Measurements from ENCODE around the gene SEMA3C. TPM values are rescaled to one million over a fixed set of nuclear protein-coding genes. Genes with fewer than 3 reads are reported as not detected.

SEMA3C gene
- total RNA-seq, 6 experiments from 2014 or later, result 52.4 to 74.6 (median 61.4) TPM

DNA sequence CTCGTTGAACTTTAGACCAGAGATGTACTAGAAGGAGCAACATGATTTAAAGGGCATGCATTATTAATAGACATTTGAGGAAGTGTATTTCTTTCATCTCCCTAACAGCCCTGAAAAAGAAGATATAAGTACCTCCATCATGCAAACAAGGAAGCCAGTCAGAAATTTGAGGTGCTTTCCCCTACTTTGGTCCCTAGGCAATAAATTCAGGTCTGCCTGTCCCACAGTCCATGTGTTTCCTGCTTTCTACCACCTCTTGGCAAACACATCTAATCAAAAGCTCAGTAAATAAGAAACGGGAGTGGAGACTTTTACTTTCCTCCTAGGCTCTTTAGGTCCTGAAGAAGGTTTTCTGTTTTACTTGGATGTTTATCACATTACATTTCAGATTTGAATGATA is 5.2 kb upstream of the SEMA3C start:
- H3K27me3 Mint-ChIP-seq (ENCODE audit: insufficient read depth), result peaks cover 2% of the 10 kb centered on the region; the same call in 1 of the 2 replicates
- peaks cover 6% of the 10 kb centered on the region; the same call in 1 of the 2 replicates for H3K9me3 Mint-ChIP-seq
- TF ChIP-seq, protein P1, sequence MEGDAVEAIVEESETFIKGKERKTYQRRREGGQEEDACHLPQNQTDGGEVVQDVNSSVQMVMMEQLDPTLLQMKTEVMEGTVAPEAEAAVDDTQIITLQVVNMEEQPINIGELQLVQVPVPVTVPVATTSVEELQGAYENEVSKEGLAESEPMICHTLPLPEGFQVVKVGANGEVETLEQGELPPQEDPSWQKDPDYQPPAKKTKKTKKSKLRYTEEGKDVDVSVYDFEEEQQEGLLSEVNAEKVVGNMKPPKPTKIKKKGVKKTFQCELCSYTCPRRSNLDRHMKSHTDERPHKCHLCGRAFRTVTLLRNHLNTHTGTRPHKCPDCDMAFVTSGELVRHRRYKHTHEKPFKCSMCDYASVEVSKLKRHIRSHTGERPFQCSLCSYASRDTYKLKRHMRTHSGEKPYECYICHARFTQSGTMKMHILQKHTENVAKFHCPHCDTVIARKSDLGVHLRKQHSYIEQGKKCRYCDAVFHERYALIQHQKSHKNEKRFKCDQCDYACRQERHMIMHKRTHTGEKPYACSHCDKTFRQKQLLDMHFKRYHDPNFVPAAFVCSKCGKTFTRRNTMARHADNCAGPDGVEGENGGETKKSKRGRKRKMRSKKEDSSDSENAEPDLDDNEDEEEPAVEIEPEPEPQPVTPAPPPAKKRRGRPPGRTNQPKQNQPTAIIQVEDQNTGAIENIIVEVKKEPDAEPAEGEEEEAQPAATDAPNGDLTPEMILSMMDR (IDR thresholded peaks at IDR 0.05), result no peak
- no peak for DNase-seq
- H3K4me1 Mint-ChIP-seq (ENCODE audit: low read depth), result peaks cover 34% of the 10 kb centered on the region
- peaks cover 5% of the 10 kb centered on the region for H3K36me3 Mint-ChIP-seq (ENCODE audit: low read depth)
- H3K27ac Mint-ChIP-seq, result no peak overlapping the region
- no peak overlapping the region for H3K4me3 Mint-ChIP-seq

DNA sequence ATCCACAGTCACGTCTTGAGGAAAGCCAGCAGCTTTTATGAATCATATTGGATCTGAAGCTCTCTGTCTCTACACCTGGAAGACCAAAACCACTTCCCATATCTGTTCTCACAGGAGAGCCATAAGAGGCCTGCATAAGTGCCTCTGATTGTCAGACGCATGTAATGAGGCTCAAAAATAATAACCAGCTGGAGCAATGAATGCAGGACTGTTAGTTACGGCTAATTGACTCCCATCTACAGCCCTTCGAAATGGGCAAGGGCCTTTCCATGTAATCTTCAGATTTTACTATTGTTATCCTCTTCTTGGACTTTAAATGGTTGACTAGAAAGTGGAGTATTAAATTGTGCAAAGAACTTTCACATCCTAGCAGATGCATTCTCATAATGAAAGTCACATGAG is 4.4 kb upstream of the SEMA3C start:
- H3K4me1 Mint-ChIP-seq (ENCODE audit: low read depth), result peaks cover 36% of the 10 kb centered on the region
- DNase-seq, result no peak
- peaks cover 2% of the 10 kb centered on the region; the same call in 1 of the 2 replicates for H3K27me3 Mint-ChIP-seq (ENCODE audit: insufficient read depth)
- no peak overlapping the region for H3K4me3 Mint-ChIP-seq
- H3K27ac Mint-ChIP-seq, result no peak overlapping the region
- TF ChIP-seq, protein P1 (IDR thresholded peaks at IDR 0.05), result no peak
- peaks cover 6% of the 10 kb centered on the region; the same call in 1 of the 2 replicates for H3K9me3 Mint-ChIP-seq
- H3K36me3 Mint-ChIP-seq (ENCODE audit: low read depth), result peaks cover 5% of the 10 kb centered on the region

DNA sequence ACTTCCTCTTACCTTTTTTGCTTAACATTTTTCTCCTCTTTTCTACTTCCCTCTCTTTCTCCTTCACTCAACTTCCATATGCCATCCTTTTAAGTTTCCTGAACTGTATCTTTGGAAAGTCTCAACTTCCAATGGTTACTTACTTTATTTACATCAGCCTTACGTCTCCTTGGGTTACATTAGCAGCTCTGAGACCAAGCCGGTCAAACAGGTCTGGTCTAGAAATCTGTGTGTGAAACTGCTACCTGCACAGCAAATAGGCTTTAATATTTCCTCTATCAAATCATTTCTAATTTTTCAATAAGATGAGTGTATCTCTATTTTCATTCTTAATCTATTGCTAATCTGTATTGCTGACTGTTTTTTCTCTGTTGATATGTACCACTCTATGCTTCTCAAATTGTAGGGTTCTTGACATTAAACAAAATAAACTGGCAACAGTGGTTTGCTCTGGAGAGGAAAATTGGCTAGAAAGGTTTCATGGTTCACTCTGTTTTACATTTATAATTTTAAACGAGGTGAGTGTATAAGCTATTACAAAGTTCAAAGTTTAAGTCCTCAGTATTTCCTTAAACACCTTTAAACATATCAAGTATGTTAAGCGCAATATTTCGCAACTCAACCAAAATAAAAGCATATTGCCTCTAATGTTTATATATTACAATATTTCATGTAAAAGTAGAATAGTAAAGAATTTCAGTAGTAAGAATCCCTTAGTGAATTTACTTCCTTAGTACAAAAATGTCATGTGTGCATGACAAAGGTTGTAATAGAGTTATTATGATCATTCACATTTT is 3.6 kb upstream of the SEMA3C start:
- H3K4me1 Mint-ChIP-seq (ENCODE audit: low read depth), result peaks cover 37% of the 10 kb centered on the region
- no peak for DNase-seq
- H3K27me3 Mint-ChIP-seq (ENCODE audit: insufficient read depth), result peaks cover 2% of the 10 kb centered on the region; the same call in 1 of the 2 replicates
- H3K27ac Mint-ChIP-seq, result no peak overlapping the region
- TF ChIP-seq, protein P1 (IDR thresholded peaks at IDR 0.05), result no peak
- H3K4me3 Mint-ChIP-seq, result no peak overlapping the region
- H3K36me3 Mint-ChIP-seq (ENCODE audit: low read depth), result peaks cover 5% of the 10 kb centered on the region
- H3K9me3 Mint-ChIP-seq, result peaks cover 6% of the 10 kb centered on the region; the same call in 1 of the 2 replicates

DNA sequence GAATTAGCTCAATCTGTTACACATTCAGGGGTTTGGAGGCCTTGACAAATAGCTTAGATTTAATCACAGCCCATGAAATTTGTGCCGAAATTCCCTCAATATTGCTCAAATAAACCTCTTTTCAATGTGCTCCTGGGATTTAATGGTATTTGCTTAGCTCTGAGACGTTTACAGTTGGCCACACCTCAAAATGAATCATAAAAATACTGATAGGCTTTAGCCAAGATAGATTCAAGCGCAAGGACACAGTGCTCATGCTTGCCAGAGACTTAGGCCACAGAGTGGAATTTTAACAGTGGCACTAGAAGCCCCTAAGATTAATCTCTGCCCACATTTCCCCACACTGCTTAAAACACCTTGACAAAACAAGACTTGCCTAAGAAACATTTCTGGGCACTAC is 2.3 kb upstream of the SEMA3C start:
- Mint-ChIP-seq H3K27me3 (ENCODE audit: insufficient read depth) (peaks cover 2% of the 10 kb centered on the region; the same call in 1 of the 2 replicates), H3K4me1 (ENCODE audit: low read depth) (peaks cover 50% of the 10 kb centered on the region), H3K9me3 (no peaks in the 10 kb centered on the region), H3K36me3 (ENCODE audit: low read depth) (peaks cover 9% of the 10 kb centered on the region), H3K27ac (no peak overlapping the region), H3K4me3 (no peak overlapping the region)
- DNase-seq, result no peak
- TF ChIP-seq, protein P1 (IDR thresholded peaks at IDR 0.05), result no peak

DNA sequence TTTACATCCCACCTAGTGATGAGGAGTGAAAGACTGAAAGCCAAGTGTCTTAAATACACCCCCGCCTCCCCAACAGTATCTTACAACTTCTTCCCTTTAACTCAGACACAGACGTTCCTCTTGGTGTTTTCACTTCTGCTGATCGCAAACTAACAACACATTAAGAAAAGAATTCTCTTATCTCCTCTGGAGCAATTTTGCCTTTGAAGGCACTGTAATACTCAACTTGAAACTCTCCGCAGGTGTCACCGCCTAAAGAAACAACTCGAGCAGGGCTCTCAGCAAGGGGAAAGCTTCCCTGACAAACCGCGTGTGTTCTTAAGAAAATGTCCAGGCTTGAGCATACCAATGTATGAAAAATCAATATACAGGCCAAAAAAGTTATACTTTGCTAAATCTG is 452 bp downstream of the SEMA3C start:
- Mint-ChIP-seq H3K36me3 (ENCODE audit: low read depth) (peaks cover 35% of the 10 kb centered on the region), H3K4me1 (ENCODE audit: low read depth) (peaks cover 70% of the 10 kb centered on the region), H3K4me3 (peak overlapping the region; percentile 96), H3K27me3 (ENCODE audit: insufficient read depth) (no peaks in the 10 kb centered on the region), H3K27ac (peak overlapping the region; percentile 36), H3K9me3 (no peaks in the 10 kb centered on the region)
- TF ChIP-seq, protein P1 (IDR thresholded peaks at IDR 0.05), result no peak
- DNase-seq, result no peak

Data from HFFc6 (cell line).